HG03442 (cell line): ENCODE results near the gene KREMEN1.
"Not testable (repeated sequence)": the region's sequence is repeated elsewhere in the genome, so short reads cannot be mapped to it uniquely, and the experiment has no call there.

Experiments used
- ATAC-seq: cut with Tn5 transposase; IDR thresholded peaks from one replicate; pipeline ENCODE4 v1.9.1; 2021; ENCODE audit warnings: mild to moderate bottlenecking, moderate library complexity; ENCODE audit not compliant: unreplicated experiment

KREMEN1 gene

GRCh38 chr22:29074276-29074772 is 1.5 kb downstream of the KREMEN1 start:
- ATAC-seq = no peak

DNA sequence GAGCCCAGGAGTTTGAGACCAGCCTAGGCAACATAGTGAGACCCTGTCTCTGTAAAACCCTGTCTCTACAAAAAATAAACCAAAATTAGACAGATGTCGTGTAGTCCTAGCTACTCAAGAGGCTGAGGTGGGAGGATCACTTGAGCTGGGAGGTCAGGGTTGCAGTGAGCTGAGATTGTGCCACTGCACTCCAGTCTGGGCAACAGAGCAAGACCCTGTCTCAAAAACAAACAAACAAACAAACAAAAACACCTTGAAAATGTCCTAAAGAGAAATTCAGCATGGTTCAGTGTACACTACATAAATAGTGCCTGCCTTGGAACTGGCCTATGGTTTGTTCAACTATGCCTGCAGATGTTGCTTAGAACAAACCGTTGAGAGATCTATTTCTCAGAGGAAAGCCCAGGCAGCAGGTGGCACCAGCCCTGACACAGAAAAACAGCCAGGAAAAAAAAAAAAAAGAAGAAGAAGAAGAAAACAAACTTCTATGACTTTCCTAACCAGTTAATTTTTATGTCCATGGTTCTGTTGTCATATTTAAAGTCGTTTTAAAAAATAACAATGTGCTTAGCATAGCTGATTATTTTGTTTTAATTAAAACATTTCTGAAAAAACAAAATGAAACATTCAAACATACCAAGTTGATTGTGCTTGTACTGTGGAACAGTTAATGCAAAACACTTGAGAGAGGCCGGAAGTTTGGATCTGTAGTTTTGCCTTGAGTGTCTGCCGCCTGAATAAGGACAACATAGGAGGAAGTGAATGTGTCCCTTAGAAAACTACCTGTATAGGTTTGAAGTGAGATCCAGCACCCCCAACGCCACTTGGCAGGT is 5.4 kb downstream of the KREMEN1 start:
- ATAC-seq = no peak

DNA sequence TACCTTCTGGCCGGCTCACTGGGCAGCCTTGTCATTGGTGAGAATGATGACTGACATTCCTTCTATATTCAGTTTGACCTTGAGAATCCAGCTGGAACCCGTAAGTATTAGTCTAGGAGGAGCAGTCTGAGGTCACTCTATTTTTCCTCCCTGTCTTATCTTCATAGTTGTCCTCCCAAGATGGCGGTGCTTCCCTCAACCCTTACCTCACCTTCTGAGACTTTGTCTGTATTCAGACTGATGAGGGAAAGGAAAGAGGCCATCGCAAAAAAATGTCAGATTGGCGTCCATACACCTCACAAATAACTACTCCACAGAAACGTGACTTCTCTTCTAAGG is 6.0 kb downstream of the KREMEN1 start:
- ATAC-seq = no peak

DNA sequence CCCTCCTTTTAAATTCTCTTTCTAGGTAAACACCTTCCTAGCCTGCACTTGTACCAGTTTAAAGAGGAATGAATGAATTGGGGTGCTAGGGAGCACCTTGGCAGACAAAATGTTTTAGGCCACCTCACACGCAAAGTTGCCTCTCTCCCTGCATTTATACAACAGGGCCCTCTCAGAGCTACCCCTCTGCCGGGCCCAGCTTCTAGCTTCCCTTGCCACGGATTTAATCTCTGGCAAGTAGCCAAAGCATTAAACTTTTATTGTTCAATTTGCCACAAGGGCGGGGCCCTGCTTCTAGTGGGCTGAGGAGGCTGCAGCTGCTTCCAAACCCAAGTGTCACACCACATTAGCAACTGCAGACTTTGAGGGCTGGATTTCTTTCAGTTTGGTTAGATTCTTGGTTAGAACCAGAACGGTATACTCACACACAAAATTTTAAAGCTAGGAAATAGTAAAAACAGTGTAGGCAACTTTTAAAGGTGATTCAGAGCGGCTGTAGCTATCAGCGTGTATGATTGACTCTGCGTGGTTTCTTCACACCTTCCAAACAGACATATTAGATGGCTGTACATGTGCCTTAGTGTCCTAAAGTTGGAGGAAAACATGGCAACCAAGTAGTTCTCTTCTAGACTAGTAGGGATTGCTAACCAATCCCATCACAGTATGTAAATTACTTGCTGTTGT is 6.5 kb downstream of the KREMEN1 start:
- ATAC-seq = no peak

GRCh38 chr22:29080106-29080975 is 7.5 kb downstream of the KREMEN1 start:
- ATAC-seq = no peak

DNA sequence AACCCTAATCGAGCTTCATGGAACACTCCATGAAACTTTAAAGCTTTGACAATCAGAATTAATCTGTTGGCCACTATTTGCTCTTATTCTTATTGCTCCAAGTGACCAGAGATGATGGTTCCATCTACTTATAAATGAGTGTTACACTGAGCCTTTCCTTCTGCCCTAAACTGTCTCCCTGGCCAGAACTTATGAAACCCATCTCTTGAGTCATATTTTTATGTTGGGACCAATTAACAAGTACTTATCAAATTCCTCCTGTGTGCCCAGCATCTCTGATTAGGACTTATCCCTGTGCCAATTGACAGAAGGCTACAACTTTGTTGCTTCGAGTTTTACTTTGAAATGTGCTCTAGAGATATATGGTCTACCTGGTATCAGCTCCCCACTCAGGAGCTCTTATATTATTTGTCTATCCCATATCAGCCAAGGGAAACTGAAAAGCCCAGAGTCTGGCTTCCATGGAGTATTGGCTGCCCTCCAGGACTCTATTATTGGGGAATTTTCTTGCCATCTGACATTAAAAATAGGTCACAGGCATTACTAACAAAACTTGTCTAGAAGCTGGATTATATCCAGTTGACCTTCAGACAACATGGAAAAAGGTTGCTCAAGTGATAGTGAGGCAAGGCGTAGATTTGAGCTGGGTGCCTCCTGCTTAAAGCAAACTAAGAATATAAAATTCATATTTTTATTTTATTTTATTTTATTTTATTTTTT is 8.8 kb downstream of the KREMEN1 start:
- no peak for ATAC-seq

DNA sequence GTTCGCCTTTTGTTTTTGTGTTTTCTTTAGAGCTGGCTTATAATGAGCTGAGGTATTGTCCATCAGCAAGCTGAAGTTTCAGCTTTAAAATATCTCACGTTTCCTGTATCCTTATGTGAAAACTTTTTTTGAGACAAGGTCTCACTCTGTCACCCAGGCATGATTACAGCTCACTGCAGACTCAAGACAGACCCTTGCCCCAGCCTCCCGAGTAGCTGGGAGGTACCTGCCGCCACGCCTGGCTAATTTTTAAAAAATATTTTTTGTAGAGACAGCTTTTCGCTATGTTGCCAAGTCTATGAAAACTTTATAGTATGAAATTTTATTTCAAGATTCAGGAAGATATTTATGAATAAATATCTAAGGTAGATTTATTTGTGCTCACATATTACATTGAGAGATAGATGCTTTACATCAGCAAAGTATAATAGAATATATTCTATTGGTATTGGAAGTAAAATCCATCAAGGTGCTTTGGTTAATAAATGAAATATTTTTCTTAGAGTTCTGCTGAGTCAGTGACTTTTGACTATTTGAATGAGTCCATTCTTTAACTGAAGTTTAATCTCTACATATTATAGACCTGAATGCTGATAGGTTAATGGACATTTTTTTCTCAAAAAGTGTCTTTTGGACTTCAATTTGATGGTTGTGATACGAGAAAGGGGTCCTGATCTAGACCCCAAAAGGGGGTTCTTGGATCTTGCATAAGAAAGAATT is 10.2 kb downstream of the KREMEN1 start:
- ATAC-seq = no peak

DNA sequence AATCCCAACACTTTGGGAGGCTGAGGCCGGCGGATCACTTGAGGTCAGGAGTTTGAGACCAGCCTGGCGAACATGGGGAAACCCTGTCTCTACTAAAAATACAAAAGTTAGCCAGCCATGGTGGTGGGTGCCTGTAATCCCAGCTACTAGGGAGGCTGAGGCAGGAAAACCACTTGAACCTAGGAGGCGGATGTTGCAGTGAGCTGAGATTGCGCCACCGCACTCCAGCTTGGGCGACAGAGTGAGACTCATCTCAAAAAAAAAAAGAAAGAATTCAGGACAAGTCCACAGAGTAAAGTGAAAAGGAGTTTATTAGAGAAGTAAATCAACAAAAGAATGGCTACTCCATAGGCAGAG is 10.7 kb downstream of the KREMEN1 start:
- not testable (repeated sequence) for ATAC-seq

GRCh38 chr22:29083933-29084591 is 11.2 kb downstream of the KREMEN1 start:
- no peak for ATAC-seq

DNA sequence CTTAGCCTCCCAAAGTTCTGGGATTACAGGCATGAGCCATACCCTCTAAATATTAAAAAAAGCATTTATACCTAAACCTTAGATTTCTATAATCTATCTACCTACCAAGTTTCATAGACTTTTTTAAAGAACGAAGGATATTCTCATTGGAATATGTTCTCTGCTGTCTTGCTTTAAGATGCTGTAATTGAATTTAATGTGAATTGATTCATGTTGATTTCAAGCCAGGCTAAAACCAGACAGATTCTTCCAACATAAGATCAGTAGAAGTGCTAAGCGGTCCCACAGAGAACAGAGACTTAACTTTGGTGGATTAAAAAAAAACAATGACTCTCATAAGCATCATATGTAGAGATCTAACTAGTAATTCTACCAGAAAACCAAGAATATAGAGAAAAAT is 14.2 kb downstream of the KREMEN1 start:
- no peak for ATAC-seq

- no peak for ATAC-seq
These were observed 16.0 kb downstream of the KREMEN1 start for GRCh38 chr22:29088809-29089208.

DNA sequence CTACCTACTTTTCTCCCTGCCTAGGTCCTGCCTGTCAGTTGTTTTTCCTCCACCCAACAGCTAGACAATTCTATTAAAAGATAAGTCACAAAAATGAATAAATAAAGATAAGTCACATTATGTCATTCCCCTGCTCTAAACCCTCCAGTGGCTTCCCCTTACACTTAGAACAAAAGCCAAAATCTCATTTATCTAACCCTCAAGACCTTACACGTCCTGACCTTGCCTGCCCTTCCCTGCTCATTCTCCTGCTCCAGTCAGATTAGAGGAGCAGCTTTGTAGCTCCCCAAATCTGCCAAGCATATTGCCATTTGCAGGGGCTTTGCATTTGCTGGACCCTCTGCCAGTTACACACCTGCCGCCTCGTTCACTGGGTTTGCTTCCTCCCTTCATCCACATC is 16.7 kb downstream of the KREMEN1 start:
- ATAC-seq = no peak

- ATAC-seq = no peak
These were observed 17.2 kb downstream of the KREMEN1 start for GRCh38 chr22:29090039-29090438.

GRCh38 chr22:29092243-29092642 is 19.4 kb downstream of the KREMEN1 start:
- no peak for ATAC-seq

DNA sequence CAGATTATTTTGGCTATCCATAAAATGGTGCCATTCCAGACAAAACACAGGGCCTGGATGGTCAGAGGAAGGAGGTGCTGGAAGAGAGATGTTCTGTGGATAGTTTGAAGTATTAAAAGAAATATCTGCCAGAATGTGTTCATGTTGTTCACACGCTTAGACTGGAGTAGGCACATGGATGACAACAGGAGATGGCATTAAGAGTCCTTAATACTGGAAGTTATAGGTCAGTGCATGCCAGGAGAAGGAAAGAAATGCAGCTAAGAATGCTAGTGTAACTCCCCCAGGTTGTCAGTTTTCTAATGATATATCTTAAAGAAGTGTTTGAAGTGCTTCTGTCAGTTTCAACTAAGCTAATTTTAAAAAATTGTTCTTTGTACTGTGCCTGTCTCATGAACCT is 20.2 kb downstream of the KREMEN1 start:
- no peak for ATAC-seq

DNA sequence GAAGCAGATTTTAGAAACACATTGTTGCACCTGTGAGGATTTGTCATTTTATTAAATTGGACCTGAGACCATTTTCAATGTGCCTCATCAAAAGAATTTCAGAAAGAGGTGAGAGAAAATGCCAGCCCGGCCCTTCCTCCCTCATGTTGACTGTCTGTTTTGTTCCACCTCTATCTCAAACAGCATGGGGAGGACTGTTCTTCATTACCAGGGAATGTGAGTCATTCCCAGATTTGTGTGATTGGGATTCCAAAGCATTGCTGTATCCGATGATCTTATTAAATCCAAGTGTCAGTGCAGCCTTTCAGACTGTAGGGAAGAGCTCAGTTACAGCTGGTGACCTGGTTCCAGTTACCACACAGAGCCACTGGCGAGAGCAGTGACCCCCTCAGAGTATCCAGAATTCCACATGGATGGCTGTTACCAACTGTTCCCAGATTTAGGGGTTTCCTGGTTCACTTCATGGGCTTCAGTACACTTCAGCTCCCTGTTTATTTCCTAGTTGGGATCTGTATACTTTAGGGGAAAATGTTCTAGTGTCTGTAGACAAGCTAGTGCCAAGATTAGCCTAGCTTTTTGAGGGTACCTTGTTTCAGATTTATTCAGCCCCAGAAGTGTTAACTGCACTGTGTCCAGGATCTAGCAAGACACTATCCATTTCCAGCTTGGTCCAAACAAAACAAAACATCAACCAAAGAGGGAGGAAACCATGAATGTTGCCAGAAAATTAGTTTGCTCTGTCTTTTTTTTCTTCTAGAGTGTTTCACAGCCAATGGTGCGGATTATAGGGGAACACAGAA is 20.9 kb downstream of the KREMEN1 start:
- no peak for ATAC-seq

- no peak for ATAC-seq
These were observed 22.6 kb downstream of the KREMEN1 start for GRCh38 chr22:29095459-29095858.

DNA sequence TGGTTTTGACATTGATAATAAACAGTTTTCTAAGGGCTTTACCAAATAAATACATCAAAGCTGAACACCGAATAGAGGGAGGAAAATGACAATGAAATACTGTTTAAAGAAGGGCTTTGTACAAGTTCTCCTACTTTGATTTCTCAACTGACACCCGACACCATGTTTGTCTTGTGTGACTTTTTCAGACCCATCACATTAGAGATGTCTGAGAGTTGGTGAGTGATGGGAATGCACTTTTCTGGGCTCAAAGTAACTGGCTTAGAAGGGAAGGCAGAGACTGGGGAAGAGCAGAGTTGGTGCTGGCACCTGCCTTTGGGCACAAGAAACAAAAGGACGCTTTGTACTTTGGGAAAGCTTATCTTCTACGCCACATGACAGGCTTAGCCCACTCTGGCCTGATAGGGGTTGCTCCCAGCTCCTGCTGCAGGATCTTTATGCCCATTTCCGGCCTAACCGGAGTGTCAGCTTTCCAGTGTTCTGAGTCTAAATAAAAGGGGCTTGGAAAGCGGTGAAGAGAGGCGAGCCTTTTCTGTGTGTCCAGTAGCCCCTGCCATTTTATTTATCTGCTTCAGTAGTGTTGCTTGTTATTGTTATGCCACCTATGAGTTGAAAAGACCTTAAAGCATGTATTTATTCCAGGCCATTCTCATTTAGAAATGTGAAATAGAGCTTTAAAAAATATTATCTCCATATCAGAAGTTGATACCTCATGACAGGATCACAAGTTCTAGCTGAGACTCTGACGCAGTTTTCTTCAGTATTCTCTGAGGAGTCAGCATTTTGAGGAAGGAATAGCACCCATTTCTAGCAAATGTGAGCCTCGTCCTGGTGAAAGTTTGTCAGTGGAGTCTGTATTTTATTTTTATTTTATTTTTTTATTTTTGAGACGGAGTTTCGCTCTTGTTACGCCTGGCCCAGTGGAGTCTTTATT is 24.2 kb downstream of the KREMEN1 start:
- ATAC-seq = no peak
